ENCODE results near the gene ONECUT2.

The ONECUT2 gene

DNA sequence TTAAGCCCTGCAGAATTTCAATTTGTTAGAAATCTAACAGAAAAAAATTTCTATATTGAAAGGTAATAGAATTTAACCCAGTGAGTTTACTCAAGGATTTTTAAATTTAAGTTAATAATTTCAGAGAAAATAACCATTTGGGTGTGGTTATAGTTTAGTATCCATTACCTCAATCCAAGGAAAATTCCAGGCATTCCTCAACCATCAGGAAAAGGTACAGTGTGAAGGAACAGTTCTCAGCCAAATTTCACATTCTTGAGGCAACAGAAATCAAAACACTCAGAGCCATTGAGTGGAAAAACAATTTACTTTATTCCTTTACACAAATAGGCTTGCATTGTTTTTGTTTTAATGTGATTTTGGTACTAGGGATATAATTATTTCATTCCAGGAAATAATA, 45.6 kb downstream of the ONECUT2 start:
- H3K4me3 ChIP-seq (replicated peaks; ENCODE audit: low read depth, low read length): no peak overlapping the region
- TF ChIP-seq, protein P1, sequence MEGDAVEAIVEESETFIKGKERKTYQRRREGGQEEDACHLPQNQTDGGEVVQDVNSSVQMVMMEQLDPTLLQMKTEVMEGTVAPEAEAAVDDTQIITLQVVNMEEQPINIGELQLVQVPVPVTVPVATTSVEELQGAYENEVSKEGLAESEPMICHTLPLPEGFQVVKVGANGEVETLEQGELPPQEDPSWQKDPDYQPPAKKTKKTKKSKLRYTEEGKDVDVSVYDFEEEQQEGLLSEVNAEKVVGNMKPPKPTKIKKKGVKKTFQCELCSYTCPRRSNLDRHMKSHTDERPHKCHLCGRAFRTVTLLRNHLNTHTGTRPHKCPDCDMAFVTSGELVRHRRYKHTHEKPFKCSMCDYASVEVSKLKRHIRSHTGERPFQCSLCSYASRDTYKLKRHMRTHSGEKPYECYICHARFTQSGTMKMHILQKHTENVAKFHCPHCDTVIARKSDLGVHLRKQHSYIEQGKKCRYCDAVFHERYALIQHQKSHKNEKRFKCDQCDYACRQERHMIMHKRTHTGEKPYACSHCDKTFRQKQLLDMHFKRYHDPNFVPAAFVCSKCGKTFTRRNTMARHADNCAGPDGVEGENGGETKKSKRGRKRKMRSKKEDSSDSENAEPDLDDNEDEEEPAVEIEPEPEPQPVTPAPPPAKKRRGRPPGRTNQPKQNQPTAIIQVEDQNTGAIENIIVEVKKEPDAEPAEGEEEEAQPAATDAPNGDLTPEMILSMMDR (IDR thresholded peaks at IDR 0.05; ENCODE audit: insufficient read depth, low read length, poor library complexity, severe bottlenecking): no peak
- H3K27me3 ChIP-seq (replicated peaks; ENCODE audit: control insufficient read depth, insufficient read depth, low read length): no peaks in the 10 kb centered on the region
- no peak for DNase-seq (ENCODE audit: extremely low read depth, insufficient read length)
- H3K36me3 ChIP-seq (ENCODE audit: control insufficient read depth, insufficient read depth, low read length): no peaks in the 10 kb centered on the region

DNA sequence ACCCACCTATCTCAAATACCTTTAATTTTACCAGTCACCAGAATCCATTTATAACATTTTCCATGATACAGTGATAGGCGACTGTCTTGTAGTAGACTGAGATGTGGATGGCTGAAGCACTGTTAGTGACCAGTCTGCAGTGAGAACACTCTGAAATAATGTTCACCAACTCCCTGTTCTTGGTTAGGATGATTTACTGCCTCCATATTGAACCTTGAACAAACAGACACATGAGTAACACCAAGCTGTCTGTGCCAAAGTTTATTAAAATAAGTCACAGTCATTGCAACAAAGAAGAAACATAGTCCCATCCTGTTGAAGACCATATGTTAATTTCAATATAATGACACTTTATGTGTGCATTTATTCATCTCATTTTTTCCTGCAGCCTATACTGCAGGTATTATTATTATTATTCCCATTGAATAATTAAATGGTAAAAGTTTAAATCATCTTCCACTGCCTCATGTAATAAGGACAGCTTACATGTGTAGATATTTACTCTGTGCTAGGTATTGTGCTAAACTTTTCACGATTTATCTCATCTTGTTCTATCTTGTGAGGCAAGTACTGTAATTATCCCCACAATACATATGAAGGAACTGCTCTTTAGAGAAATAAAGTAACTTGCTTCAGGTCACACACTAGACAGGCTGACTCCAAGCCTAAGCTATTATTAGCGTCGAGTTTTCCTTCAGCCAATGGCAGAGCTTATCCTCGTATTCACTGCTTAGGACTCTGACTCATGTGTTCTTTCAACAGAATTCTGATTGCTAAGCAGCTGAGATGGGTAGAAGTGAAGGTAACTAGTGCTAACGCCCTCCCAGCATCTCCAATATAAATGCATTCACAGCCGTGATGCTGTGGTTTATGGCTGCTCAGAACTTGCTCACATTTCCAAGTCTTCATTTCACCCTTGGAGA, 62.5 kb downstream of the ONECUT2 start:
- TF ChIP-seq, protein P1 (IDR thresholded peaks at IDR 0.05; ENCODE audit: insufficient read depth, low read length, poor library complexity, severe bottlenecking): no peak
- DNase-seq (ENCODE audit: extremely low read depth, insufficient read length): no peak
- Histone ChIP-seq H3K27me3 (replicated peaks; ENCODE audit: control insufficient read depth, insufficient read depth, low read length) (no peaks in the 10 kb centered on the region), H3K4me3 (replicated peaks; ENCODE audit: low read depth, low read length) (no peak overlapping the region), H3K36me3 (ENCODE audit: control insufficient read depth, insufficient read depth, low read length) (no peaks in the 10 kb centered on the region)

DNA sequence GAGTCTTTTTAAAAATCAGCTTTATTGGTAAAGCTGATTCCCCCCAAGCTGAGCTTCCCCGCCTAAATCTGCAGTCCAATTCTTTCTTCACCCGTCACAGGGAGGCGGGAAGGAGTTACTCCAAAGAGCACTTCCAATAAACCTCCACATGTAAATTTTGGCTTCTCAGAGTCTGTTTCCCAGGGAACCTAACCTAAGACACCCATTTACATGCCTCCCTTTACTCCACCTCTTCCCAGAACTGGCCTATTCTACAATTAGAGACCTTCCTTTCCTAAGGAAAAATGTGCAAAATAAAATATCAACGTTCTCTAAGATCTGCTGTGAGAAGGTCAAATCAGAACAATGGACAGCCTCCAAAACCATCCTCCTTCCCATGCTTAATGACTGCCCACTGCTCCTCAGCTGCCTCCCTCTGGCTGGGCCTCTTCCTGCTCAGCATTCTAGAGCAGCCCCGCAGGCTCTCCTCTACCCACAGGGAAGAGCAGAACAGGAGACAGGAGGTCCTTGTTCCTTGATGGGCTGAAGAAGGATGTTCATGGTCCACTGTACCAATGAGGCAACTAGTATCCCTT, 63.6 kb downstream of the ONECUT2 start:
- DNase-seq (ENCODE audit: extremely low read depth, insufficient read length): no peak
- TF ChIP-seq, protein P1 (IDR thresholded peaks at IDR 0.05; ENCODE audit: insufficient read depth, low read length, poor library complexity, severe bottlenecking): no peak
- no peaks in the 10 kb centered on the region for H3K36me3 ChIP-seq (ENCODE audit: control insufficient read depth, insufficient read depth, low read length)
- no peak overlapping the region for H3K4me3 ChIP-seq (replicated peaks; ENCODE audit: low read depth, low read length)
- H3K27me3 ChIP-seq (replicated peaks; ENCODE audit: control insufficient read depth, insufficient read depth, low read length): no peaks in the 10 kb centered on the region

DNA sequence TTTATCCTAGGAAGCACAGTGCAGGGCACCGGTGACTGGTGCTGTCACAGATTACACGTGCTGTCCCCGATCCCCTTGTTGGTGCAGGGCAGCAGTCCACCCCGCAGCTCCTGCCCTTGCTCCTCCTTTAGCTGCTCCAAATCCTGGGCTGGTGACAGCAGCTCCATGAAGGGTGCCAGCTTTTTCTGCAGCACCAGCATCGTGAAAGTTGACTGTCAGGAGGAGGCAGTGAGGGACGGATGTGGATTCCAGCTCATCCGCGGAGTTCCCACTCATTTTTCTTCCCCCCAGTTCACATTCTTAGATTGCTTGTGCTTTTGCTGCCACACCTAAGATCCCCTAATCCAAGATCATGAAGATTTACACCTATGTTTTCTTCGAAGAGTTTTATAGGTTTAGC, 67.5 kb downstream of the ONECUT2 start:
- Histone ChIP-seq H3K27me3 (replicated peaks; ENCODE audit: control insufficient read depth, insufficient read depth, low read length) (no peaks in the 10 kb centered on the region; the same call in none of the 2 replicates), H3K36me3 (ENCODE audit: control insufficient read depth, insufficient read depth, low read length) (no peaks in the 10 kb centered on the region), H3K4me3 (replicated peaks; ENCODE audit: low read depth, low read length) (no peak overlapping the region)
- no peak for DNase-seq (ENCODE audit: extremely low read depth, insufficient read length)
- TF ChIP-seq, protein P1 (IDR thresholded peaks at IDR 0.05; ENCODE audit: insufficient read depth, low read length, poor library complexity, severe bottlenecking): no peak

DNA sequence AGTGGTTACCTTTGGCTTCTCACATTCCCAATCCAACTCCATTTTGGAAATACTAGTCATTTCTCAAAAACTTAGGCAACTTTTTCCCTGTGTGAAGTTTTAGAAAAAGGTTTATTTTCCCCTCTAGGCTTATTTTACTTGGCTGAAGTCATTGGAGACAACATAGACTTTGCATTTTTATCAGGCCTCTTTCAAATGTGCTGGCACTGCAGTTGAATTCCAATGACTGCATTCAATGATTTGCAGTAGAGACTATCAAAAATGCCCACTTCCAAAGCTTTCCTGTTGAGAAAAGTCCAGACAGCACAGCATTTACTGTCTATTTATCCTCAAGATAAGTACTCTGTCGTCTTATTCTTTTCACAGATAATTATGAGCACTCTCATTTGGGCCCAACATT, 70.1 kb downstream of the ONECUT2 start:
- DNase-seq (ENCODE audit: extremely low read depth, insufficient read length): no peak
- TF ChIP-seq, protein P1 (IDR thresholded peaks at IDR 0.05; ENCODE audit: insufficient read depth, low read length, poor library complexity, severe bottlenecking): no peak
- no peak overlapping the region for H3K4me3 ChIP-seq (replicated peaks; ENCODE audit: low read depth, low read length)
- H3K27me3 ChIP-seq (replicated peaks; ENCODE audit: control insufficient read depth, insufficient read depth, low read length): no peaks in the 10 kb centered on the region; the same call in none of the 2 replicates
- no peaks in the 10 kb centered on the region for H3K36me3 ChIP-seq (ENCODE audit: control insufficient read depth, insufficient read depth, low read length)
